ENCODE results near the gene TGFB2. TPM values are rescaled to one million over a fixed set of nuclear protein-coding genes. Genes with fewer than 3 reads are reported as not detected.

TGFB2 gene
- total RNA-seq, 3 donors from 2014 or later (not counting 1 experiment from before 2014, with no cell fraction given) = 0.07 TPM; not detected in 2

DNA sequence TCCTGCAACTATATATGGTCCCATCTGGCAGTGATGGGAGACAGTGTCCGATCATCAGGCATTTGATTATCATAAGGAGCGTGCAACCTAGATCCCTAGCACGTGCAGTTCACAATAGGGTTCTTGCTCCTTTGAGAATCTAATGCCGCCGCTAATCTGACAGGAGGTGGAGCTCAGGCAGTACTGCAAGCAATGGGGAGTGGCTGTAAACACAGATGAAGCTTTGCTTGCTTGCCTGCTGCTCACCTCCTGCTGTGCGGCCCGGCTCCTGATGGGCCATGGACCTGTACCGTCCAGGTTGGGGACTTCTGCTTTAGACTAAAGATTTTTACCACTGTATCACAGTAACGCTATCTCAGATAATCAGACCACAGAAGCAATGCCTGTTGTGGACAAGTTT is 63.8 kb downstream of the TGFB2 start:
- Histone ChIP-seq H3K36me3 (ENCODE audit: control insufficient read depth, insufficient read depth, low read length) (no peaks in the 10 kb centered on the region), H3K27ac (ENCODE audit: low read length) (no peak overlapping the region), H3K9me3 (ENCODE audit: control insufficient read depth, insufficient read depth, low read length) (no peaks in the 10 kb centered on the region), H3K4me3 (ENCODE audit: low read length) (no peak overlapping the region), H3K27me3 (ENCODE audit: control insufficient read depth, insufficient read depth, low read length) (no peaks in the 10 kb centered on the region), H3K4me1 (ENCODE audit: control insufficient read depth, insufficient read depth, low read length) (no peaks in the 10 kb centered on the region)
- intact Hi-C loops (cut with micrococcal nuclease) = no loop called here
- ATAC-seq (no peak), DNase-seq (no peak)
- H3K36me3 Mint-ChIP-seq = no peaks in the 10 kb centered on the region
- no peaks in the 10 kb centered on the region for H3K27me3 Mint-ChIP-seq (ENCODE audit: low read depth in 2 of 2)
- TF ChIP-seq, protein P1, sequence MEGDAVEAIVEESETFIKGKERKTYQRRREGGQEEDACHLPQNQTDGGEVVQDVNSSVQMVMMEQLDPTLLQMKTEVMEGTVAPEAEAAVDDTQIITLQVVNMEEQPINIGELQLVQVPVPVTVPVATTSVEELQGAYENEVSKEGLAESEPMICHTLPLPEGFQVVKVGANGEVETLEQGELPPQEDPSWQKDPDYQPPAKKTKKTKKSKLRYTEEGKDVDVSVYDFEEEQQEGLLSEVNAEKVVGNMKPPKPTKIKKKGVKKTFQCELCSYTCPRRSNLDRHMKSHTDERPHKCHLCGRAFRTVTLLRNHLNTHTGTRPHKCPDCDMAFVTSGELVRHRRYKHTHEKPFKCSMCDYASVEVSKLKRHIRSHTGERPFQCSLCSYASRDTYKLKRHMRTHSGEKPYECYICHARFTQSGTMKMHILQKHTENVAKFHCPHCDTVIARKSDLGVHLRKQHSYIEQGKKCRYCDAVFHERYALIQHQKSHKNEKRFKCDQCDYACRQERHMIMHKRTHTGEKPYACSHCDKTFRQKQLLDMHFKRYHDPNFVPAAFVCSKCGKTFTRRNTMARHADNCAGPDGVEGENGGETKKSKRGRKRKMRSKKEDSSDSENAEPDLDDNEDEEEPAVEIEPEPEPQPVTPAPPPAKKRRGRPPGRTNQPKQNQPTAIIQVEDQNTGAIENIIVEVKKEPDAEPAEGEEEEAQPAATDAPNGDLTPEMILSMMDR (IDR thresholded peaks at IDR 0.05) = no peak
- H3K27ac Mint-ChIP-seq = no peak overlapping the region
- H3K4me3 Mint-ChIP-seq = no peak overlapping the region
- WGBS (ENCODE audit: insufficient coverage) = 83% methylated on average over 9 of the region's 9 CpGs
- H3K4me1 Mint-ChIP-seq = no peaks in the 10 kb centered on the region
- peaks cover 2 to 4% of the 10 kb centered on the region in 2 donors for H3K9me3 Mint-ChIP-seq

DNA sequence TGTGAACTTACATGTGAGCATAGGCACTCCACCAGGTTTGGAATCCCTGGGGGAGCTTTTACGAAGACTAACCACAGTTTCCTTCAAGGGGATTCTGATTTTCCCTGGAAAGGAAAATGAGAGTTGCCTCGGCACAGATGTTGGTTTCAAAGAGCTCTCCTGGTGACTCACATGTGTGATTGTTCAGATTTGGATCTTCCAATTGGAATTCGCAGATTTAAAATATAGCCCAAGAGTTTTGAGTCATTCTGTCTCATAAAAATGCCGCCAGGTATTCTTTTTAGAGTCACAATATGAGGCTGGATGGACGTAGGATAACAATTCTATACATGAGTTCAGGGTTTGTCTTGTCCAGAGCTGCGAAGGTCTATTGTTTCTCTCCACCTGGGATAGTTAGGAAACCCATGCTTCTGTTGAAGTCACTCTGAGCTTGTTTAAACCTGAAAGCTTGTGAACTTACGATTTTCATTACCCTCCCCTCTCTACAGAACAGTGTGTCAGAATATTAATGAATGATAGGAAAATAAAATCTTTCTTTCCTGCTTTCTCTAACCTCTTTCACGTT is 64.9 kb downstream of the TGFB2 start:
- WGBS (ENCODE audit: insufficient coverage) = 80% methylated on average over 6 of the region's 8 CpGs
- H3K36me3 ChIP-seq (ENCODE audit: control insufficient read depth, insufficient read depth, low read length) = no peaks in the 10 kb centered on the region
- ATAC-seq = no peak
- Mint-ChIP-seq H3K36me3 (no peaks in the 10 kb centered on the region), H3K4me1 (no peaks in the 10 kb centered on the region), H3K4me3 (no peak overlapping the region), H3K27me3 (ENCODE audit: low read depth in 2 of 2) (no peaks in the 10 kb centered on the region), H3K9me3 (peaks cover 2 to 4% of the 10 kb centered on the region in 2 donors), H3K27ac (no peak overlapping the region)
- H3K4me3 ChIP-seq (ENCODE audit: low read length) = no peak overlapping the region
- intact Hi-C loops (cut with micrococcal nuclease) = no loop called here
- DNase-seq = no peak
- H3K9me3 ChIP-seq (ENCODE audit: control insufficient read depth, insufficient read depth, low read length) = no peaks in the 10 kb centered on the region
- H3K4me1 ChIP-seq (ENCODE audit: control insufficient read depth, insufficient read depth, low read length) = no peaks in the 10 kb centered on the region
- TF ChIP-seq, protein P1 (IDR thresholded peaks at IDR 0.05) = no peak
- no peak overlapping the region for H3K27ac ChIP-seq (ENCODE audit: low read length)
- no peaks in the 10 kb centered on the region for H3K27me3 ChIP-seq (ENCODE audit: control insufficient read depth, insufficient read depth, low read length)

DNA sequence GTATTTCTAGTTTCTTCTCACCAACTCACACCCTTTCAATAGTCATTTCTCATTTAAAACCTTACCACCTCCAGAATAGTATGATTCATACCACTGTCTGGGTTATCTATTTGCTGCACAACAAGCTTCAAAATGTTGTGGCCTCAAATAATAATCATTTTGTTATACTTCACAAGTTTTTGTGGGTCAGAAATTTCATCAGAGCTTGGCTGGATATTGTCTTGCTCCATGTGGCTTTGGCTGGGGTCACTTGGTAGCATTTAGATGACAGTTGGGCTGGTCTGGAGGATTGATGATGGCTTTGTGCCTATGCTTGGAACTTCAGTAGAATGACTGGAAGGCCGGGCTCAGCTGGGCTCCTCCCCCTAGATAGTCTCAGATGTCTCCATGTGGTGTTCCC is 66.0 kb downstream of the TGFB2 start:
- Histone ChIP-seq H3K36me3 (ENCODE audit: control insufficient read depth, insufficient read depth, low read length) (no peaks in the 10 kb centered on the region), H3K9me3 (ENCODE audit: control insufficient read depth, insufficient read depth, low read length) (no peaks in the 10 kb centered on the region), H3K4me1 (ENCODE audit: control insufficient read depth, insufficient read depth, low read length) (no peaks in the 10 kb centered on the region), H3K27ac (ENCODE audit: low read length) (no peak overlapping the region), H3K4me3 (ENCODE audit: low read length) (no peak overlapping the region), H3K27me3 (ENCODE audit: control insufficient read depth, insufficient read depth, low read length) (no peaks in the 10 kb centered on the region)
- Mint-ChIP-seq H3K4me3 (no peak overlapping the region), H3K27ac (no peak overlapping the region), H3K4me1 (no peaks in the 10 kb centered on the region), H3K9me3 (peaks cover under 1 to 2% of the 10 kb centered on the region in 2 donors), H3K27me3 (ENCODE audit: low read depth in 2 of 2) (no peaks in the 10 kb centered on the region), H3K36me3 (no peaks in the 10 kb centered on the region)
- DNase-seq (no peak), ATAC-seq (no peak)
- WGBS (ENCODE audit: insufficient coverage) = 80% methylated on average over 1 of the region's 1 CpG
- intact Hi-C loops (cut with micrococcal nuclease) = no loop called here
- TF ChIP-seq, protein P1 (IDR thresholded peaks at IDR 0.05) = no peak

DNA sequence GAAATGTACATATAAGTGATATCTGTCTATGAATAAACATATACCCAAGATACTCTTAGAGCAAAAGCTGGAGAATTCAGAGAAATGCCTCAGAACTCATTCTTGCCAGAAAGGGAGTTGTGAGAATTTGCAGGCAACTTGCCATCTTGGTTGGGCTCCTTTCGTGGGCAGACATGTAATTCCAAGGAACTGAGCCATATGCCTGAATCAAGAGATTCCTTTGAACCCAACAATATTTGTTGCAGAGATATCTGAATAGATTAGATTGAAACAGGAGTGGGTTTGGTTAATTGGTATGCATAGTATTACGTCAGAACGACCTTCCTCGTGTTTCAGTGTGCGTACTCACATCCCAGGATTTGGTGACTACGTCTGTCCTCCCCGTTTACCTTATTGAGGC is 67.0 kb downstream of the TGFB2 start:
- Mint-ChIP-seq H3K27me3 (ENCODE audit: low read depth in 2 of 2) (no peaks in the 10 kb centered on the region), H3K4me1 (no peaks in the 10 kb centered on the region), H3K9me3 (peaks cover 4 to 5% of the 10 kb centered on the region in 2 donors), H3K27ac (no peak overlapping the region), H3K36me3 (no peaks in the 10 kb centered on the region), H3K4me3 (no peak overlapping the region)
- Histone ChIP-seq H3K9me3 (ENCODE audit: control insufficient read depth, insufficient read depth, low read length) (no peaks in the 10 kb centered on the region), H3K36me3 (ENCODE audit: control insufficient read depth, insufficient read depth, low read length) (no peaks in the 10 kb centered on the region), H3K27ac (ENCODE audit: low read length) (no peak overlapping the region), H3K4me1 (ENCODE audit: control insufficient read depth, insufficient read depth, low read length) (no peaks in the 10 kb centered on the region), H3K27me3 (ENCODE audit: control insufficient read depth, insufficient read depth, low read length) (no peaks in the 10 kb centered on the region), H3K4me3 (ENCODE audit: low read length) (no peak overlapping the region)
- intact Hi-C loops (cut with micrococcal nuclease) = no loop called here
- ATAC-seq (no peak), DNase-seq (no peak)
- 94% methylated on average over 7 of the region's 7 CpGs for WGBS (ENCODE audit: insufficient coverage)
- TF ChIP-seq, protein P1 (IDR thresholded peaks at IDR 0.05) = no peak
